SK-N-SH treated with all-trans-retinoic acid at 6 μM for 48 hours (cell line): Measurements from ENCODE around the gene RCOR2.

Source experiments
- ATAC-seq: fragments of 200-7000 bp; cut with Tn5 transposase; 3 replicates; pipeline ENCODE4 v1.9.1; 2020; ENCODE audit warnings: mild to moderate bottlenecking, moderate library complexity
- CSDC2 ChIP-seq: fragments of 250-450 bp; sonication (Bioruptor Pico); IDR thresholded peaks from 2 replicates; pipeline ENCODE4 v1.5.0; 2020; ENCODE audit warnings: mild to moderate bottlenecking, moderate library complexity
- CSRNP3 ChIP-seq: fragments of 250-450 bp; sonication (Bioruptor Pico); IDR thresholded peaks from 2 replicates; pipeline ENCODE4 v1.5.1; 2021; ENCODE audit warnings: mild to moderate bottlenecking, moderate library complexity
- GLIS3 ChIP-seq: fragments of 250-450 bp; sonication (Bioruptor Pico); IDR thresholded peaks from 2 replicates; pipeline ENCODE4 v1.5.0; 2020; ENCODE audit warnings: mild to moderate bottlenecking, moderate library complexity
- ISL1 ChIP-seq: fragments of 250-450 bp; sonication (Bioruptor Pico); IDR thresholded peaks from 2 replicates; pipeline ENCODE4 v2.1.2; 2022; ENCODE audit warnings: mild to moderate bottlenecking, moderate library complexity
- OSR1 ChIP-seq: fragments of 250-450 bp; sonication (Bioruptor Pico); IDR thresholded peaks from 2 replicates; pipeline ENCODE4 v1.8.0; 2022; ENCODE audit warnings: moderate library complexity, mild to moderate bottlenecking, inconsistent platforms
- POU6F1 ChIP-seq: fragments of 250-450 bp; sonication (Bioruptor Pico); IDR thresholded peaks from 2 replicates; pipeline ENCODE4 v1.8.0; 2021; ENCODE audit warnings: low read depth, mild to moderate bottlenecking, moderate library complexity, borderline replicate concordance
- RARB ChIP-seq: fragments of 250-450 bp; sonication (Bioruptor Pico); IDR thresholded peaks from 2 replicates; pipeline ENCODE4 v1.8.0; 2021; ENCODE audit warnings: mild to moderate bottlenecking, moderate library complexity
- TCF4 ChIP-seq: fragments of 250-450 bp; sonication (Bioruptor Pico); IDR thresholded peaks from 2 replicates; pipeline ENCODE4 v1.8.0; 2021; ENCODE audit warnings: mild to moderate bottlenecking, moderate library complexity, borderline replicate concordance
- TOX ChIP-seq: fragments of 250-450 bp; sonication (Bioruptor Pico); IDR thresholded peaks from 2 replicates; pipeline ENCODE4 v1.8.0; 2021; ENCODE audit warnings: mild to moderate bottlenecking, moderate library complexity, borderline replicate concordance
- ZC3H10 ChIP-seq: fragments of 250-450 bp; sonication (Bioruptor Pico); IDR thresholded peaks from 2 replicates; pipeline ENCODE4 v1.5.1; 2021; ENCODE audit warnings: mild to moderate bottlenecking, moderate library complexity
- ZFP3 ChIP-seq: fragments of 250-450 bp; sonication (Bioruptor Pico); IDR thresholded peaks from 2 replicates; pipeline ENCODE4 v1.5.0; 2020; ENCODE audit warnings: mild to moderate bottlenecking, moderate library complexity
- ZFP30 ChIP-seq: fragments of 450-650 bp; formaldehyde crosslinking; IDR thresholded peaks from 2 replicates; pipeline ENCODE4 v1.5.0; 2022; ENCODE audit warnings: mild to moderate bottlenecking, moderate library complexity
- ZNF565 ChIP-seq: fragments of 450-650 bp; formaldehyde crosslinking; conservative IDR thresholded peaks from 2 replicates; pipeline ENCODE4 v1.5.0; 2020; ENCODE audit warnings: low read depth, mild to moderate bottlenecking, moderate library complexity
- ZNF8 ChIP-seq: fragments of 450-650 bp; formaldehyde crosslinking; IDR thresholded peaks from 2 replicates; pipeline ENCODE4 v1.5.0; 2020; ENCODE audit warnings: mild to moderate bottlenecking, moderate library complexity
- TF ChIP-seq, protein P1 (sequence below): fragments of 250-450 bp; sonication (Bioruptor Pico); IDR thresholded peaks from 2 replicates; pipeline ENCODE4 v1.5.0; 2020; ENCODE audit warnings: mild to moderate bottlenecking, moderate library complexity
- TF ChIP-seq, protein P2 (sequence below): fragments of 250-450 bp; sonication (Bioruptor Pico); IDR thresholded peaks from 2 replicates; pipeline ENCODE4 v1.8.0; 2020; ENCODE audit warnings: mild to moderate bottlenecking, moderate library complexity, borderline replicate concordance
- TF ChIP-seq, protein P3 (sequence below): fragments of 250-450 bp; sonication (Bioruptor Pico); IDR thresholded peaks from 2 replicates; pipeline ENCODE4 v1.5.1; 2020; ENCODE audit warnings: low read depth, mild to moderate bottlenecking, moderate library complexity

Gene RCOR2

DNA sequence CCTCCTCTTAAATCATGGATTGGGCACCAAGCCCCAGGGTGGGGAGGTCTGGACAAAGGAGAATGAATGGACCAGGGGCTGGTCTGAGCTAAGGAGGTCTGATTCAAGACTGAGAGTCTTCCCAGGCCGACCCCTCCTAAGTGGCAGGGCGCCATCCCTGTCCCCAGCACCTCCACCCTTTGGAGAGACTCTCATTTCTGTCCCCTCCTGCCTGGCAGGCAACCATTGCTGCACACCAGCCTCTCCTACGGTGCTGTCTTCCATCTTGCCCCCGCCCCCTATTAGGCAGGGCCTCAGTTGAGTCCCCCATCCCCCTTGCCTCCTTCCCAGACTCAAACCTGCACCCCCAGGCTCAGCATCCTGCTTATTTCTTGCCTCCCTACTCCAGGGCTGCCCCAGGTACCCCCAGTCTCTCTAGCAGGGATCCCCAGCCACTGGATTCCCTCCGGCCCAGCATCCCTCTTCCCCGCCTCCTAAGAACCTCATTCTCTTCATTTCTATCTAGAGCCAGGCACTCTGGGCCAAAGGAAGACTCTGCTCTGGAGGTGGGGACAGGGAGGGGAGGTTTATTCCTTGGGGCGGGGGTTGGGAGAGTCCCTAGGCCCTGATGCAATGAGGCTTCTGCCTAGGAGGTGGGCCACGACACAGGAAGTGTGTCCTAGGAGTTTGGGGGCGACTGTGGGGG is 1.7 kb upstream of the RCOR2 start:
- TF ChIP-seq ZFP3 (CRISPR knock-in tag) (no peak), RARB (CRISPR knock-in tag) (no peak), GLIS3 (CRISPR knock-in tag) (no peak), TCF4 (CRISPR knock-in tag) (no peak), ZNF565 (no peak), OSR1 (CRISPR knock-in tag) (no peak), CSRNP3 (CRISPR knock-in tag) (no peak)
- TF ChIP-seq, protein P1, sequence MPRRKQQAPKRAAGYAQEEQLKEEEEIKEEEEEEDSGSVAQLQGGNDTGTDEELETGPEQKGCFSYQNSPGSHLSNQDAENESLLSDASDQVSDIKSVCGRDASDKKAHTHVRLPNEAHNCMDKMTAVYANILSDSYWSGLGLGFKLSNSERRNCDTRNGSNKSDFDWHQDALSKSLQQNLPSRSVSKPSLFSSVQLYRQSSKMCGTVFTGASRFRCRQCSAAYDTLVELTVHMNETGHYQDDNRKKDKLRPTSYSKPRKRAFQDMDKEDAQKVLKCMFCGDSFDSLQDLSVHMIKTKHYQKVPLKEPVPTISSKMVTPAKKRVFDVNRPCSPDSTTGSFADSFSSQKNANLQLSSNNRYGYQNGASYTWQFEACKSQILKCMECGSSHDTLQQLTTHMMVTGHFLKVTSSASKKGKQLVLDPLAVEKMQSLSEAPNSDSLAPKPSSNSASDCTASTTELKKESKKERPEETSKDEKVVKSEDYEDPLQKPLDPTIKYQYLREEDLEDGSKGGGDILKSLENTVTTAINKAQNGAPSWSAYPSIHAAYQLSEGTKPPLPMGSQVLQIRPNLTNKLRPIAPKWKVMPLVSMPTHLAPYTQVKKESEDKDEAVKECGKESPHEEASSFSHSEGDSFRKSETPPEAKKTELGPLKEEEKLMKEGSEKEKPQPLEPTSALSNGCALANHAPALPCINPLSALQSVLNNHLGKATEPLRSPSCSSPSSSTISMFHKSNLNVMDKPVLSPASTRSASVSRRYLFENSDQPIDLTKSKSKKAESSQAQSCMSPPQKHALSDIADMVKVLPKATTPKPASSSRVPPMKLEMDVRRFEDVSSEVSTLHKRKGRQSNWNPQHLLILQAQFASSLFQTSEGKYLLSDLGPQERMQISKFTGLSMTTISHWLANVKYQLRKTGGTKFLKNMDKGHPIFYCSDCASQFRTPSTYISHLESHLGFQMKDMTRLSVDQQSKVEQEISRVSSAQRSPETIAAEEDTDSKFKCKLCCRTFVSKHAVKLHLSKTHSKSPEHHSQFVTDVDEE (CRISPR knock-in tag) = no peak
- TF ChIP-seq, protein P2, sequence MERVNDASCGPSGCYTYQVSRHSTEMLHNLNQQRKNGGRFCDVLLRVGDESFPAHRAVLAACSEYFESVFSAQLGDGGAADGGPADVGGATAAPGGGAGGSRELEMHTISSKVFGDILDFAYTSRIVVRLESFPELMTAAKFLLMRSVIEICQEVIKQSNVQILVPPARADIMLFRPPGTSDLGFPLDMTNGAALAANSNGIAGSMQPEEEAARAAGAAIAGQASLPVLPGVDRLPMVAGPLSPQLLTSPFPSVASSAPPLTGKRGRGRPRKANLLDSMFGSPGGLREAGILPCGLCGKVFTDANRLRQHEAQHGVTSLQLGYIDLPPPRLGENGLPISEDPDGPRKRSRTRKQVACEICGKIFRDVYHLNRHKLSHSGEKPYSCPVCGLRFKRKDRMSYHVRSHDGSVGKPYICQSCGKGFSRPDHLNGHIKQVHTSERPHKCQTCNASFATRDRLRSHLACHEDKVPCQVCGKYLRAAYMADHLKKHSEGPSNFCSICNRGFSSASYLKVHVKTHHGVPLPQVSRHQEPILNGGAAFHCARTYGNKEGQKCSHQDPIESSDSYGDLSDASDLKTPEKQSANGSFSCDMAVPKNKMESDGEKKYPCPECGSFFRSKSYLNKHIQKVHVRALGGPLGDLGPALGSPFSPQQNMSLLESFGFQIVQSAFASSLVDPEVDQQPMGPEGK = no peak
- no peak for ATAC-seq

- TF ChIP-seq, protein P3, sequence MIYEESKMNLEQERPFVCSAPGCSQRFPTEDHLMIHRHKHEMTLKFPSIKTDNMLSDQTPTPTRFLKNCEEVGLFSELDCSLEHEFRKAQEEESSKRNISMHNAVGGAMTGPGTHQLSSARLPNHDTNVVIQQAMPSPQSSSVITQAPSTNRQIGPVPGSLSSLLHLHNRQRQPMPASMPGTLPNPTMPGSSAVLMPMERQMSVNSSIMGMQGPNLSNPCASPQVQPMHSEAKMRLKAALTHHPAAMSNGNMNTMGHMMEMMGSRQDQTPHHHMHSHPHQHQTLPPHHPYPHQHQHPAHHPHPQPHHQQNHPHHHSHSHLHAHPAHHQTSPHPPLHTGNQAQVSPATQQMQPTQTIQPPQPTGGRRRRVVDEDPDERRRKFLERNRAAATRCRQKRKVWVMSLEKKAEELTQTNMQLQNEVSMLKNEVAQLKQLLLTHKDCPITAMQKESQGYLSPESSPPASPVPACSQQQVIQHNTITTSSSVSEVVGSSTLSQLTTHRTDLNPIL = no peak
- TF ChIP-seq ZNF8 = no peak
- no peak for TF ChIP-seq CSDC2 (CRISPR knock-in tag)
- no peak for TF ChIP-seq TOX (CRISPR knock-in tag)
- no peak for TF ChIP-seq ISL1 (CRISPR knock-in tag)
- TF ChIP-seq TCF4 (CRISPR knock-in tag) = no peak
- no peak for TF ChIP-seq RARB (CRISPR knock-in tag)
- TF ChIP-seq ZFP3 (CRISPR knock-in tag) = no peak
- TF ChIP-seq, protein P1 (CRISPR knock-in tag) = no peak; the same call in 1 of the 2 replicates
- no peak for TF ChIP-seq ZFP30 (CRISPR knock-in tag)
- no peak for TF ChIP-seq ZC3H10 (CRISPR knock-in tag)
- no peak for TF ChIP-seq POU6F1
- TF ChIP-seq ZNF565 = no peak
- ATAC-seq = peak; percentile 19
Observed at GRCh38 chr11:63917692-63918506, 935 bp upstream of the RCOR2 start.
